Fibroblast of lung (primary cell): ENCODE data around the gene SMOC2. TPM values are rescaled to one million over a fixed set of nuclear protein-coding genes. Genes with fewer than 3 reads are reported as not detected.

Source experiments
- DNase-seq, 2 donors: peaks; one replicate each; pipeline versions ENCODE4 v3.0.0 to v3.0.0-alpha.2; 2010; ENCODE audit warnings: low read depth in 2 of 2
- H2AFZ ChIP-seq: 2 replicates; pipeline ENCODE4 v1.5.1; 2012; ENCODE audit warnings: low read length, control low read depth, inconsistent platforms
- H3K27ac ChIP-seq: 2 replicates; pipeline ENCODE4 v1.5.1; 2011; ENCODE audit warnings: low read length, control low read depth; ENCODE audit not compliant: insufficient read depth
- H3K27me3 ChIP-seq: 2 replicates; pipeline ENCODE4 v1.5.1; 2011; ENCODE audit warnings: mild to moderate bottlenecking, low read length; ENCODE audit not compliant: control insufficient read depth, insufficient read depth
- H3K36me3 ChIP-seq: 2 replicates; pipeline ENCODE4 v1.5.1; 2011; ENCODE audit warnings: low read length; ENCODE audit not compliant: control insufficient read depth, insufficient read depth
- H3K4me1 ChIP-seq: 2 replicates; pipeline ENCODE4 v1.5.1; 2011; ENCODE audit warnings: low read length; ENCODE audit not compliant: control insufficient read depth, insufficient read depth; ENCODE audit errors: extremely low read depth
- H3K4me2 ChIP-seq: 2 replicates; pipeline ENCODE4 v1.5.1; 2011; ENCODE audit warnings: low read length, control low read depth; ENCODE audit not compliant: insufficient read depth; ENCODE audit errors: extremely low read depth
- H3K4me3 ChIP-seq, 4 experiments: fragments of 200-600 bp in 1 of 4; sonication (generic) in 1 of 4; replicated peaks in 1 of 4; 2 replicates each; pipeline ENCODE4 v1.5.1; 2011 to 2016; ENCODE audit warnings: low read length in 4 of 4, low read depth in 3 of 4, mild to moderate bottlenecking in 3 of 4, control low read depth in 2 of 4, inconsistent platforms in 1 of 4, mixed read lengths in 1 of 4; ENCODE audit not compliant: insufficient read depth in 1 of 4; ENCODE audit errors: control extremely low read depth in 1 of 4
- H3K79me2 ChIP-seq: 2 replicates; pipeline ENCODE4 v1.5.1; 2012; ENCODE audit warnings: mild to moderate bottlenecking, low read length, inconsistent platforms; ENCODE audit not compliant: control insufficient read depth, insufficient read depth
- H3K9ac ChIP-seq: 2 replicates; pipeline ENCODE4 v1.5.1; 2011; ENCODE audit warnings: mild to moderate bottlenecking, low read length, control low read depth; ENCODE audit not compliant: insufficient read depth
- H3K9me3 ChIP-seq: 2 replicates; pipeline ENCODE4 v1.5.1; 2012; ENCODE audit warnings: low read depth, low read length; ENCODE audit not compliant: control insufficient read depth, insufficient read depth
- H4K20me1 ChIP-seq: 2 replicates; pipeline ENCODE4 v1.5.1; 2011; ENCODE audit warnings: low read length; ENCODE audit not compliant: control insufficient read depth, insufficient read depth; ENCODE audit errors: extremely low read depth
- CTCF ChIP-seq, 2 donors: IDR thresholded peaks in 1 of 2; conservative IDR thresholded peaks in 1 of 2; 1 replicate in 1 of 2; 2 replicates in 1 of 2; pipeline ENCODE4 v1.5.1; 2011 to 2012; ENCODE audit warnings: low read length in 2 of 2, control low read depth in 1 of 2, inconsistent platforms in 1 of 2, low read depth in 1 of 2, mild to moderate bottlenecking in 1 of 2
- EZH2 ChIP-seq: IDR thresholded peaks from 2 replicates; pipeline ENCODE4 v1.5.1; 2012; ENCODE audit warnings: low read length, control low read depth, mild to moderate bottlenecking; ENCODE audit errors: missing control alignments
- polyA plus RNA-seq, 2 donors: library from polyadenylated mRNA; depleted of rRNA in 1 of 2; stranded (reverse) in 1 of 2; unstranded in 1 of 2; fragments of >200 nt; gene quantifications; 2 replicates each; pipeline ENCODE4 v1.2.1, GENCODE V29; 2011 to 2012; ENCODE audit warnings: missing spikeins in 1 of 2
- total RNA-seq: library from RNA; depleted of rRNA; stranded (reverse); fragments of >200 nt; gene quantifications from 2 replicates; pipeline ENCODE4 v1.2.1, GENCODE V29; 2014

Gene SMOC2
- total and polyA plus RNA-seq, 2 donors (not counting 1 experiment from before 2014, with no cell fraction given), result not detected

- H3K4me3 ChIP-seq, result no peak overlapping the region
- H3K4me2 ChIP-seq, result no peak overlapping the region
- H3K9me3 ChIP-seq, result no peaks in the 10 kb centered on the region
- H3K79me2 ChIP-seq, result no peaks in the 10 kb centered on the region
- no peak overlapping the region for H3K9ac ChIP-seq
- H4K20me1 ChIP-seq, result no peaks in the 10 kb centered on the region
- no peaks in the 10 kb centered on the region for H3K36me3 ChIP-seq
- H3K4me1 ChIP-seq, result no peaks in the 10 kb centered on the region
- TF ChIP-seq CTCF (conservative IDR thresholded peaks at IDR 0.05 in 1 of 2, IDR thresholded peaks at IDR 0.05 in 1 of 2; ENCODE audit: low read depth in 1 of 2, low read length in 2 of 2) (no peak), EZH2 (no peak)
- DNase-seq, result no peak
- no peak overlapping the region for H3K27ac ChIP-seq
- no peaks in the 10 kb centered on the region for H3K27me3 ChIP-seq
- no peak overlapping the region for H2AFZ ChIP-seq
Observed at GRCh38 chr6:168420706-168421105, 20.3 kb upstream of the SMOC2 start.

- Histone ChIP-seq H3K27me3 (no peaks in the 10 kb centered on the region), H3K9ac (no peak overlapping the region), H3K4me2 (no peak overlapping the region), H3K79me2 (no peaks in the 10 kb centered on the region), H4K20me1 (no peaks in the 10 kb centered on the region), H3K27ac (no peak overlapping the region), H3K4me3 (no peak overlapping the region), H3K36me3 (no peaks in the 10 kb centered on the region), H3K9me3 (no peaks in the 10 kb centered on the region), H2AFZ (no peak overlapping the region), H3K4me1 (no peaks in the 10 kb centered on the region)
- TF ChIP-seq CTCF (conservative IDR thresholded peaks at IDR 0.05 in 1 of 2, IDR thresholded peaks at IDR 0.05 in 1 of 2; ENCODE audit: low read depth in 1 of 2, low read length in 2 of 2), result no peak
- no peak for TF ChIP-seq EZH2
- no peak for DNase-seq
Observed at GRCh38 chr6:168427184-168427583, 13.8 kb upstream of the SMOC2 start.

DNA sequence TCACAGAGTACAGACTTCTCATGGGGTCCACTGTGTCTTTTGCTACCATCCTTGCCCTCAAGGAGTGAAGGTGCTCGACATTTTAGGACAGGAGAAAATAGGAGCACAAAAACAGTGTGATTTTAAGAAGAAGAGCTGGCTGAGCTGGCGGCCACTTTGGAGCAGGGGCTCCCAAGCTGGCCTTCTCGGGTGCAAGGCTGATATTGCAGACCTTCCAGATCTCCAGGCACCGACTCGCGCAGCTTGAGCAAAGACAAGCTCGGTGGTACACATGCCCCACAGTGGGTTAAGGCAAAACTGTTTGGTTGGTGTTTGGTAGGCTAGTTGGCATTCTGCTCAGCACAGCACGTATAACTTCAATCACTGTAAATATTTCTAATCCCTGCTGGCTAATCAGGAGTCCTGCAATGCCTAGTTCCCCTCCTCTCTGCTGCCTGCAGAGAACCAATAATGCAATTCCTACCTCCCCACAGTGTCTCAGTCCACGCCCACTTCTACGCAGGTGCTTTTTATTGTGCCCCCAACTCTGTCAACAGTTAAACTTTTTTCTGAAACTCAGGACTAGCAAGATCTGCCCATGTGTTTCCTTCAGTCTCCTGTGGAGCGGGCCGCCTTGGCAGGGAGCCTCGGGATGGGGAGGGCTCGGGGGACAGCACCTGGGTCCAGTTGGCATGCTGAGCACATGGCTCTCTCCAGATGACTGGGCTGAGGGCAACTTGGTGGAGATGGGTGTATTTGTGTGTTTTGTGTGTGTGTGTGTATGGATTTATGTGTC, 12.7 kb upstream of the SMOC2 start:
- no peak for DNase-seq
- TF ChIP-seq CTCF (conservative IDR thresholded peaks at IDR 0.05 in 1 of 2, IDR thresholded peaks at IDR 0.05 in 1 of 2; ENCODE audit: low read depth in 1 of 2, low read length in 2 of 2), result no peak
- no peak for TF ChIP-seq EZH2
- Histone ChIP-seq H3K9ac (no peak overlapping the region), H3K27me3 (no peaks in the 10 kb centered on the region), H3K9me3 (no peaks in the 10 kb centered on the region), H3K4me2 (no peak overlapping the region), H2AFZ (no peak overlapping the region), H3K27ac (no peak overlapping the region), H3K36me3 (no peaks in the 10 kb centered on the region), H3K79me2 (no peaks in the 10 kb centered on the region), H3K4me1 (no peaks in the 10 kb centered on the region), H3K4me3 (no peak overlapping the region), H4K20me1 (no peaks in the 10 kb centered on the region)
